ENCODE results near the gene EARS2.
"Not testable (repeated sequence)": the region's sequence is repeated elsewhere in the genome, so short reads cannot be mapped to it uniquely, and the experiment has no call there.

EARS2 gene

GRCh38 chr16:23557779-23558702 is 891 bp upstream of the EARS2 start:
- TF ChIP-seq CTCF (IDR thresholded peaks at IDR 0.05), result no peak
- peaks cover 11 to 16% of the 10 kb centered on the region in 2 experiments for H3K4me1 ChIP-seq (ENCODE audit: control insufficient read depth in 1 of 2, insufficient read depth in 1 of 2, low read depth in 1 of 2, low read length in 1 of 2)
- no peaks in the 10 kb centered on the region for H3K9me3 ChIP-seq
- H3K36me3 ChIP-seq, result peaks cover 5% of the 10 kb centered on the region
- H3K4me3 ChIP-seq (ENCODE audit: low read depth in 1 of 2, low read length in 1 of 2), result peak overlapping the region; percentile 75 to 81
- peak overlapping the region; percentile 78 for H3K27ac ChIP-seq
- no peaks in the 10 kb centered on the region for H3K27me3 ChIP-seq

- no peak for TF ChIP-seq CTCF (IDR thresholded peaks at IDR 0.05)
- H3K27ac ChIP-seq, result no peak overlapping the region
- no peaks in the 10 kb centered on the region for H3K9me3 ChIP-seq
Observed at GRCh38 chr16:23554536-23554935, 2.6 kb downstream of the EARS2 start.

GRCh38 chr16:23552161-23552560 is 5.0 kb downstream of the EARS2 start:
- Histone ChIP-seq H3K27ac (no peak overlapping the region), H3K4me3 (ENCODE audit: low read depth in 1 of 2, low read length in 1 of 2) (no peak overlapping the region), H3K9me3 (no peaks in the 10 kb centered on the region), H3K36me3 (no peaks in the 10 kb centered on the region), H3K27me3 (no peaks in the 10 kb centered on the region), H3K4me1 (ENCODE audit: control insufficient read depth in 1 of 2, insufficient read depth in 1 of 2, low read depth in 1 of 2, low read length in 1 of 2) (peaks cover 4 to 5% of the 10 kb centered on the region in 2 experiments)
- TF ChIP-seq CTCF (IDR thresholded peaks at IDR 0.05), result no peak

More at GRCh38 chr16:23554536-23554935, 2.6 kb downstream of the EARS2 start:
- peaks cover 11 to 16% of the 10 kb centered on the region in 2 experiments for H3K4me1 ChIP-seq (ENCODE audit: control insufficient read depth in 1 of 2, insufficient read depth in 1 of 2, low read depth in 1 of 2, low read length in 1 of 2)
- no peaks in the 10 kb centered on the region for H3K36me3 ChIP-seq
- no peak overlapping the region for H3K4me3 ChIP-seq (ENCODE audit: low read depth in 1 of 2, low read length in 1 of 2)
- H3K27me3 ChIP-seq, result no peaks in the 10 kb centered on the region

GRCh38 chr16:23549938-23550337 is 7.2 kb downstream of the EARS2 start:
- no peak for TF ChIP-seq CTCF (IDR thresholded peaks at IDR 0.05)
- no peaks in the 10 kb centered on the region for H3K36me3 ChIP-seq

GRCh38 chr16:23544436-23544835 is 12.7 kb downstream of the EARS2 start:
- no peaks in the 10 kb centered on the region for H3K36me3 ChIP-seq
- H3K27ac ChIP-seq, result no peak overlapping the region
- TF ChIP-seq CTCF (IDR thresholded peaks at IDR 0.05), result no peak
- H3K4me3 ChIP-seq (ENCODE audit: low read depth in 1 of 2, low read length in 1 of 2), result no peak overlapping the region
- no peaks in the 10 kb centered on the region for H3K9me3 ChIP-seq
- no peaks in the 10 kb centered on the region for H3K27me3 ChIP-seq
- no peaks in the 10 kb centered on the region for H3K4me1 ChIP-seq (ENCODE audit: control insufficient read depth in 1 of 2, insufficient read depth in 1 of 2, low read depth in 1 of 2, low read length in 1 of 2)

More at GRCh38 chr16:23549938-23550337, 7.2 kb downstream of the EARS2 start:
- no peaks in the 10 kb centered on the region for H3K27me3 ChIP-seq
- H3K4me1 ChIP-seq (ENCODE audit: control insufficient read depth in 1 of 2, insufficient read depth in 1 of 2, low read depth in 1 of 2, low read length in 1 of 2), result no peaks in the 10 kb centered on the region
- H3K27ac ChIP-seq, result no peak overlapping the region
- H3K9me3 ChIP-seq, result no peaks in the 10 kb centered on the region
- H3K4me3 ChIP-seq (ENCODE audit: low read depth in 1 of 2, low read length in 1 of 2), result no peak overlapping the region

- not testable (repeated sequence) for H3K4me1 ChIP-seq (ENCODE audit: control insufficient read depth in 1 of 2, insufficient read depth in 1 of 2, low read depth in 1 of 2, low read length in 1 of 2); H3K27ac ChIP-seq; H3K4me3 ChIP-seq (ENCODE audit: low read depth in 1 of 2, low read length in 1 of 2); H3K9me3 ChIP-seq; H3K36me3 ChIP-seq; H3K27me3 ChIP-seq
Observed at GRCh38 chr16:23540817-23541178, 16.4 kb downstream of the EARS2 start.

All from neutrophil (primary cell).